Activated CD8-positive, alpha-beta memory T cell treated with anti-CD3 and anti-CD28 coated beads for 24 hours (primary cell): Measurements from ENCODE around the gene HARS1.
"Not testable (repeated sequence)": the region's sequence is repeated elsewhere in the genome, so short reads cannot be mapped to it uniquely, and the experiment has no call there.

Experiments
- DNase-seq: peaks from one replicate; pipeline ENCODE4 v3.0.0-alpha.2; 2020

The HARS1 gene

GRCh38 chr5:140674629-140675028, 16.5 kb downstream of the HARS1 start:
- no peak for DNase-seq

- no peak for DNase-seq
Observed at GRCh38 chr5:140674211-140674610, 17.0 kb downstream of the HARS1 start.

GRCh38 chr5:140673187-140673976, 17.8 kb downstream of the HARS1 start, which contains the start of gene DND1:
TSS of gene DND1 (minus strand) at chr5:140673576. CDS start at chr5:140673542, 34 bp downstream.
- DNase-seq, result no peak

GRCh38 chr5:140672455-140673186, 18.5 kb downstream of the HARS1 start:
- DNase-seq, result no peak

GRCh38 chr5:140671472-140672125, 19.6 kb downstream of the HARS1 start:
- no peak for DNase-seq

GRCh38 chr5:140671035-140671434, 20.1 kb downstream of the HARS1 start:
- DNase-seq, result not testable (repeated sequence)

GRCh38 chr5:140664359-140665119, 26.6 kb downstream of the HARS1 start, which contains the start of gene WDR55:
TSS of gene WDR55 (plus strand) at chr5:140664904. CDS start at chr5:140664913, 9 bp downstream.
- peak; percentile 97 for DNase-seq

GRCh38 chr5:140664030-140664358, 27.2 kb downstream of the HARS1 start:
- DNase-seq, result no peak

- not testable (repeated sequence) for DNase-seq
Observed at GRCh38 chr5:140660371-140660770, 30.8 kb downstream of the HARS1 start.

GRCh38 chr5:140658870-140659269, 32.3 kb downstream of the HARS1 start:
- no peak for DNase-seq

- DNase-seq, result no peak
Observed at GRCh38 chr5:140647042-140647419, 44.1 kb downstream of the HARS1 start.

GRCh38 chr5:140642718-140643117, 48.5 kb downstream of the HARS1 start:
- DNase-seq, result no peak

- DNase-seq, result no peak
Observed at GRCh38 chr5:140641716-140642115, 49.5 kb downstream of the HARS1 start.

GRCh38 chr5:140639148-140639981, 51.8 kb downstream of the HARS1 start, which contains the start of gene TMCO6:
TSS of gene TMCO6 (plus strand) at chr5:140639451. CDS start at chr5:140639528, 77 bp downstream.
- peak; percentile 97 for DNase-seq

- DNase-seq, result not testable (repeated sequence)
Observed at GRCh38 chr5:140638898-140639147, 52.3 kb downstream of the HARS1 start.

GRCh38 chr5:140637371-140638100, 53.6 kb downstream of the HARS1 start:
- no peak for DNase-seq

- no peak for DNase-seq
Observed at GRCh38 chr5:140635291-140636257, 55.6 kb downstream of the HARS1 start.

- DNase-seq, result no peak
Observed at GRCh38 chr5:140634103-140634502, 57.1 kb downstream of the HARS1 start.

GRCh38 chr5:140633501-140633900, 57.7 kb downstream of the HARS1 start:
- no peak for DNase-seq

GRCh38 chr5:140633021-140633471, 58.1 kb downstream of the HARS1 start, which contains the start of gene CD14:
TSS of gene CD14 (minus strand) at chr5:140633175. CDS start at chr5:140633071, 104 bp downstream.
- DNase-seq, result no peak
